K562 (cell line): Measurements from ENCODE around the gene ANKRD12. TPM values are rescaled to one million over a fixed set of nuclear protein-coding genes. Genes with fewer than 3 reads are reported as not detected.
A peak's percentile ranks its signal among the peaks of the same experiment; 100 is the strongest.

Source experiments
- ASH1L ChIP-seq: fragments of 450-650 bp; IDR thresholded peaks from 2 replicates; pipeline ENCODE4 v1.6.1; 2018; ENCODE audit warnings: borderline replicate concordance, mild to moderate bottlenecking, low read depth; ENCODE audit not compliant: partially characterized antibody
- CBX1 ChIP-seq: sonication (generic); IDR thresholded peaks from 2 replicates; pipeline ENCODE4 v1.6.1; 2016; ENCODE audit warnings: antibody characterized with exemption, low read depth, mild to moderate bottlenecking
- ESRRB ChIP-seq: fragments of 250-450 bp; sonication (Bioruptor Pico); IDR thresholded peaks from 2 replicates; pipeline ENCODE4 v1.5.0; 2020; ENCODE audit warnings: mild to moderate bottlenecking, moderate library complexity, borderline replicate concordance
- MTF1 ChIP-seq: fragments of 250-450 bp; sonication (Bioruptor Pico); IDR thresholded peaks from 2 replicates; pipeline ENCODE4 v1.9.0; 2021; ENCODE audit warnings: moderate library complexity, mild to moderate bottlenecking, inconsistent platforms, borderline replicate concordance
- MYBL2 ChIP-seq, 2 experiments: fragments of 450-650 bp in 1 of 2; sonication (generic) in 1 of 2; formaldehyde crosslinking in 1 of 2; IDR thresholded peaks; 2 replicates each; pipeline versions ENCODE4 v1.6.1 to v1.8.1; 2017 to 2022; ENCODE audit warnings: borderline replicate concordance in 1 of 2, inconsistent platforms in 1 of 2, low read depth in 1 of 2, mild to moderate bottlenecking in 1 of 2, missing genetic modification reagents in 1 of 2, moderate library complexity in 1 of 2
- PHTF2 ChIP-seq: fragments of 250-450 bp; sonication (Bioruptor Pico); IDR thresholded peaks from 2 replicates; pipeline ENCODE4 v1.5.0; 2021; ENCODE audit warnings: mild to moderate bottlenecking
- polyA plus RNA-seq, 8 experiments: library from polyadenylated mRNA; depleted of rRNA in 4 of 8; stranded (reverse) in 5 of 8; unstranded in 3 of 8; fragments of >200 nt; fragmentation: Nextera tagmentation in 2 of 8; fragmentation: Illumina TruSeq in 1 of 8; extraction: Ambion mirVana in 2 of 8; extraction: Trizol in 1 of 8; gene quantifications; 2 replicates each; pipeline versions ENCODE4 v1.2.1 to v1.2.3, GENCODE V29; 2011 to 2014; ENCODE audit warnings: inconsistent platforms in 1 of 8, missing spikeins in 1 of 8
- total RNA-seq, 7 experiments: library from RNA; depleted of rRNA in 6 of 7; stranded (reverse); fragments of >200 nt in 6 of 7; fragmentation: Illumina TruSeq in 2 of 7; extraction: Trizol in 2 of 7; gene quantifications; 2 replicates each; pipeline versions ENCODE4 v1.2.1 to v1.2.3, GENCODE V29; 2011 to 2021; ENCODE audit warnings: low replicate concordance in 1 of 7
- TF ChIP-seq, protein P1 (sequence below), 3 experiments: fragments of 200-800 bp in 1 of 3; fragments of 250-450 bp in 1 of 3; fragments of 450-650 bp in 1 of 3; sonication (Bioruptor Pico) in 1 of 3; sonication (Bioruptor generic) in 1 of 3; formaldehyde crosslinking in 1 of 3; IDR thresholded peaks; 2 replicates each; pipeline versions ENCODE4 v1.6.1 to v1.8.0; 2016 to 2022; ENCODE audit warnings: mild to moderate bottlenecking in 2 of 3, missing genetic modification characterization in 2 of 3, missing compliant biosample characterization in 1 of 3, moderate library complexity in 1 of 3
- TF ChIP-seq, protein P2 (sequence below): fragments of 450-650 bp; formaldehyde crosslinking; IDR thresholded peaks from 2 replicates; pipeline ENCODE4 v1.4.0; 2022; ENCODE audit warnings: mild to moderate bottlenecking, moderate library complexity
- TF ChIP-seq, protein P3 (sequence below): fragments of 450-650 bp; formaldehyde crosslinking; IDR thresholded peaks from 2 replicates; pipeline ENCODE4 v1.4.0; 2020; ENCODE audit warnings: mild to moderate bottlenecking, moderate library complexity
- TF ChIP-seq, protein P4 (sequence below): sonication (generic); formaldehyde crosslinking; IDR thresholded peaks from 2 replicates; pipeline ENCODE4 v1.8.0; 2022; ENCODE audit warnings: mild to moderate bottlenecking, missing genetic modification reagents
- TF ChIP-seq, protein P5 (sequence below): fragments of 250-450 bp; sonication (Bioruptor Pico); IDR thresholded peaks from 2 replicates; pipeline ENCODE4 v1.8.0; 2022; ENCODE audit warnings: inconsistent platforms
- TF ChIP-seq, protein P6 (sequence below), 2 experiments: IDR thresholded peaks; 2 replicates each; pipeline ENCODE4 v1.6.1; 2011; ENCODE audit warnings: borderline replicate concordance in 1 of 2, control low read depth in 1 of 2, low read depth in 1 of 2, low read length in 1 of 2, mild to moderate bottlenecking in 1 of 2, mixed read lengths in 1 of 2, moderate library complexity in 1 of 2; ENCODE audit not compliant: insufficient read depth in 1 of 2, insufficient read length in 1 of 2, poor library complexity in 1 of 2, severe bottlenecking in 1 of 2; ENCODE audit errors: extremely low read depth in 1 of 2

Gene ANKRD12
- total and polyA plus RNA-seq, 9 of the 15 experiments (the other 6 are each of a cell fraction or from before 2014, with no cell fraction given): 6.6 to 28.2 (median 16.0) TPM

DNA sequence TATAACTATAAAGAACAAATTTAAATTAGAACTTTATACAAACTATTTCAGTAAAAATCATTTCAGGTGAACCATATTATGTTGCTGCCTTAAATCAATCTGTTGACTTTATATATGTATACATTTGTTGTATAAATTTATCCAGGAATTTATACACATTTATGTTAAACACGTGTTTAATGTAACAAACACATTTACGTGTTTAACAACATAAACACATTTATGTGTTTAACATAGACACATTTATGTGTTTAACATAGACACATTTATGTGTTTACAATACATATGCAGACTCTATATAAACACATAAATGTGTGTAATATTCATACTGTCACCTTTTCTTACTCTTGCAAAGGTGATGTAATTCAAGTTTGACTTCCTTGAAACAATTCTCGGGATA lies 122.6 kb downstream of the ANKRD12 start (continued):
- TF ChIP-seq, protein P1, sequence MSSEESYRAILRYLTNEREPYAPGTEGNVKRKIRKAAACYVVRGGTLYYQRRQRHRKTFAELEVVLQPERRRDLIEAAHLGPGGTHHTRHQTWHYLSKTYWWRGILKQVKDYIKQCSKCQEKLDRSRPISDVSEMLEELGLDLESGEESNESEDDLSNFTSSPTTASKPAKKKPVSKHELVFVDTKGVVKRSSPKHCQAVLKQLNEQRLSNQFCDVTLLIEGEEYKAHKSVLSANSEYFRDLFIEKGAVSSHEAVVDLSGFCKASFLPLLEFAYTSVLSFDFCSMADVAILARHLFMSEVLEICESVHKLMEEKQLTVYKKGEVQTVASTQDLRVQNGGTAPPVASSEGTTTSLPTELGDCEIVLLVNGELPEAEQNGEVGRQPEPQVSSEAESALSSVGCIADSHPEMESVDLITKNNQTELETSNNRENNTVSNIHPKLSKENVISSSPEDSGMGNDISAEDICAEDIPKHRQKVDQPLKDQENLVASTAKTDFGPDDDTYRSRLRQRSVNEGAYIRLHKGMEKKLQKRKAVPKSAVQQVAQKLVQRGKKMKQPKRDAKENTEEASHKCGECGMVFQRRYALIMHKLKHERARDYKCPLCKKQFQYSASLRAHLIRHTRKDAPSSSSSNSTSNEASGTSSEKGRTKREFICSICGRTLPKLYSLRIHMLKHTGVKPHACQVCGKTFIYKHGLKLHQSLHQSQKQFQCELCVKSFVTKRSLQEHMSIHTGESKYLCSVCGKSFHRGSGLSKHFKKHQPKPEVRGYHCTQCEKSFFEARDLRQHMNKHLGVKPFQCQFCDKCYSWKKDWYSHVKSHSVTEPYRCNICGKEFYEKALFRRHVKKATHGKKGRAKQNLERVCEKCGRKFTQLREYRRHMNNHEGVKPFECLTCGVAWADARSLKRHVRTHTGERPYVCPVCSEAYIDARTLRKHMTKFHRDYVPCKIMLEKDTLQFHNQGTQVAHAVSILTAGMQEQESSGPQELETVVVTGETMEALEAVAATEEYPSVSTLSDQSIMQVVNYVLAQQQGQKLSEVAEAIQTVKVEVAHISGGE (CRISPR knock-in tag; IDR thresholded peaks at IDR 0.05): peak in 1 of 3 experiments; percentile 74; a peak in 2 of 6 replicates
- no peak for TF ChIP-seq ASH1L
- TF ChIP-seq PHTF2: peak; percentile 81; the same call in 1 of the 2 replicates
- TF ChIP-seq, protein P2, sequence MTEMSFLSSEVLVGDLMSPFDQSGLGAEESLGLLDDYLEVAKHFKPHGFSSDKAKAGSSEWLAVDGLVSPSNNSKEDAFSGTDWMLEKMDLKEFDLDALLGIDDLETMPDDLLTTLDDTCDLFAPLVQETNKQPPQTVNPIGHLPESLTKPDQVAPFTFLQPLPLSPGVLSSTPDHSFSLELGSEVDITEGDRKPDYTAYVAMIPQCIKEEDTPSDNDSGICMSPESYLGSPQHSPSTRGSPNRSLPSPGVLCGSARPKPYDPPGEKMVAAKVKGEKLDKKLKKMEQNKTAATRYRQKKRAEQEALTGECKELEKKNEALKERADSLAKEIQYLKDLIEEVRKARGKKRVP: no peak
- TF ChIP-seq, protein P3, sequence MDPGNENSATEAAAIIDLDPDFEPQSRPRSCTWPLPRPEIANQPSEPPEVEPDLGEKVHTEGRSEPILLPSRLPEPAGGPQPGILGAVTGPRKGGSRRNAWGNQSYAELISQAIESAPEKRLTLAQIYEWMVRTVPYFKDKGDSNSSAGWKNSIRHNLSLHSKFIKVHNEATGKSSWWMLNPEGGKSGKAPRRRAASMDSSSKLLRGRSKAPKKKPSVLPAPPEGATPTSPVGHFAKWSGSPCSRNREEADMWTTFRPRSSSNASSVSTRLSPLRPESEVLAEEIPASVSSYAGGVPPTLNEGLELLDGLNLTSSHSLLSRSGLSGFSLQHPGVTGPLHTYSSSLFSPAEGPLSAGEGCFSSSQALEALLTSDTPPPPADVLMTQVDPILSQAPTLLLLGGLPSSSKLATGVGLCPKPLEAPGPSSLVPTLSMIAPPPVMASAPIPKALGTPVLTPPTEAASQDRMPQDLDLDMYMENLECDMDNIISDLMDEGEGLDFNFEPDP (CRISPR knock-in tag): no peak
- TF ChIP-seq, protein P4, sequence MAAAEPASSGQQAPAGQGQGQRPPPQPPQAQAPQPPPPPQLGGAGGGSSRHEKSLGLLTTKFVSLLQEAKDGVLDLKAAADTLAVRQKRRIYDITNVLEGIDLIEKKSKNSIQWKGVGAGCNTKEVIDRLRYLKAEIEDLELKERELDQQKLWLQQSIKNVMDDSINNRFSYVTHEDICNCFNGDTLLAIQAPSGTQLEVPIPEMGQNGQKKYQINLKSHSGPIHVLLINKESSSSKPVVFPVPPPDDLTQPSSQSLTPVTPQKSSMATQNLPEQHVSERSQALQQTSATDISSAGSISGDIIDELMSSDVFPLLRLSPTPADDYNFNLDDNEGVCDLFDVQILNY (CRISPR knock-in tag): no peak
- TF ChIP-seq, protein P5, sequence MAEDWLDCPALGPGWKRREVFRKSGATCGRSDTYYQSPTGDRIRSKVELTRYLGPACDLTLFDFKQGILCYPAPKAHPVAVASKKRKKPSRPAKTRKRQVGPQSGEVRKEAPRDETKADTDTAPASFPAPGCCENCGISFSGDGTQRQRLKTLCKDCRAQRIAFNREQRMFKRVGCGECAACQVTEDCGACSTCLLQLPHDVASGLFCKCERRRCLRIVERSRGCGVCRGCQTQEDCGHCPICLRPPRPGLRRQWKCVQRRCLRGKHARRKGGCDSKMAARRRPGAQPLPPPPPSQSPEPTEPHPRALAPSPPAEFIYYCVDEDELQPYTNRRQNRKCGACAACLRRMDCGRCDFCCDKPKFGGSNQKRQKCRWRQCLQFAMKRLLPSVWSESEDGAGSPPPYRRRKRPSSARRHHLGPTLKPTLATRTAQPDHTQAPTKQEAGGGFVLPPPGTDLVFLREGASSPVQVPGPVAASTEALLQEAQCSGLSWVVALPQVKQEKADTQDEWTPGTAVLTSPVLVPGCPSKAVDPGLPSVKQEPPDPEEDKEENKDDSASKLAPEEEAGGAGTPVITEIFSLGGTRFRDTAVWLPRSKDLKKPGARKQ (CRISPR knock-in tag): 0 out of 2 replicates have a peak, but pooled peaks have one; percentile 57
- no peak for TF ChIP-seq CBX1
- peak; percentile 98 for TF ChIP-seq MTF1
- TF ChIP-seq MYBL2 (IDR thresholded peaks at IDR 0.05; ENCODE audit: low read depth): no peak
- TF ChIP-seq MYBL2 (CRISPR knock-in tag; IDR thresholded peaks at IDR 0.05; ENCODE audit: borderline replicate concordance): no peak
- TF ChIP-seq ESRRB (CRISPR knock-in tag): no peak
- TF ChIP-seq, protein P6, sequence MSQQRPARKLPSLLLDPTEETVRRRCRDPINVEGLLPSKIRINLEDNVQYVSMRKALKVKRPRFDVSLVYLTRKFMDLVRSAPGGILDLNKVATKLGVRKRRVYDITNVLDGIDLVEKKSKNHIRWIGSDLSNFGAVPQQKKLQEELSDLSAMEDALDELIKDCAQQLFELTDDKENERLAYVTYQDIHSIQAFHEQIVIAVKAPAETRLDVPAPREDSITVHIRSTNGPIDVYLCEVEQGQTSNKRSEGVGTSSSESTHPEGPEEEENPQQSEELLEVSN (IDR thresholded peaks at IDR 0.05; ENCODE audit: borderline replicate concordance in 1 of 2, extremely low read depth in 1 of 2, insufficient read depth in 1 of 2, insufficient read length in 1 of 2, low read depth in 1 of 2, low read length in 1 of 2, poor library complexity in 1 of 2, severe bottlenecking in 1 of 2): no peak
